ENCODE measurements around the gene SOX18. TPM values are rescaled to one million over a fixed set of nuclear protein-coding genes. Genes with fewer than 3 reads are reported as not detected.

The SOX18 gene
- total and polyA plus RNA-seq, 2 of the 13 experiments (the other 11 are each of a cell fraction or from before 2014, with no cell fraction given): 1.6 to 1.9 TPM

DNA sequence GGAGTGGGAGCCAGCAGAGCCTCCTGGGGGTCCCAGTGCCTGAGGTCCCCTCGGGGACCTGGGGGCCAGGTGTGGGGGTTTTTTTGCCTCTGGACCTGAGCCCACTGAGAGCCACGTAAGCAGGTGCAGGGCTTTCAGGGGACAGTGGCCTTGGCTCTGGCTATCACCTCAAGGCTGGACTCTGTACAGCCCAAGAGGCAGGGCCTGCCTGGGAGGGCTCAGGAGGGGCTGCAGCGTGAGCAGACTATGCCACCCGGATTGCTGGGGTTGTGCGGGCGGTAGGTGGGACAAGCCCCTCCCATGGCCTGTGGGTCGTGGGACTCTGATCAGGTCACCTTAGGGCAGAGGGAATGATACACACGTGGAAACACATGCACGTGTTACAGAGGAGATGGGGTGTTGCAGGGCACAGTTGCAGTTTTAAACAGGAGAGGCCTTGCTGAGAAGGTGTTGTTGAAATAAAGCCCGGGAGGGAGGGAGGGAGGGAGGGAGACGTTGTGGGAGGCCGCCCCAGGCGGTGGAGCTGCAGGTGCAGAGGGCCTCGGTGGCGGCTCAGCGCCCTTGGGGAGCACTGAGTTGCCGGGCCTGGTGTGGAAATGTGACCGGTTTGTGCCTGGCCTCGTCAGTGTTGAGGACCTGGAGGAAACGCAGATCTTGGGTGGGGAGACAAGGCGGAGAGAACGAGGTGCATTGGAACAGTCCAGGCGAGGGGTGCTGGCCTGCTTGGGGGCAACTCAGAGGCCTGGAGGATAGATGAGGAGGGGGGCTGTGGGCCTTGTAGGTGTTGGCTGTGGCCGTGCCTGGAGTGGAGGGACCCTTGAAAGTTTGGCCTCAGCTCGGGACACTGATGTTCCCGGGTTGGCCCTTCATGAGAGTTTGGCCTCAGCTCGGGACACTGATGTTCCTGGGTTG is 15.9 kb upstream of the SOX18 start (continued):
- TF ChIP-seq BRD4 (CRISPR knock-in tag; IDR thresholded peaks at IDR 0.05): no peak
- 0 out of 2 replicates have a peak, but pooled peaks have one; percentile 21 for TF ChIP-seq GATA4 (IDR thresholded peaks at IDR 0.05; ENCODE audit: borderline replicate concordance, low read depth)
- TF ChIP-seq GPN1 (CRISPR knock-in tag; IDR thresholded peaks at IDR 0.05; ENCODE audit: borderline replicate concordance): no peak
- 0 out of 4 replicates have a peak, but pooled peaks of 1 of the 2 experiments have one; percentile 36 for TF ChIP-seq POLR2A (IDR thresholded peaks at IDR 0.05; ENCODE audit: insufficient read depth in 1 of 2, low read depth in 2 of 2, low read length in 2 of 2)
- no peak for TF ChIP-seq SP140L (CRISPR knock-in tag; IDR thresholded peaks at IDR 0.05; ENCODE audit: borderline replicate concordance)
- no peak for TF ChIP-seq CC2D1A (CRISPR knock-in tag; IDR thresholded peaks at IDR 0.05)
- no peak; the same call in 1 of the 2 replicates for TF ChIP-seq MEIS1 (CRISPR knock-in tag; IDR thresholded peaks at IDR 0.05; ENCODE audit: borderline replicate concordance)
- 0 out of 2 replicates have a peak, but pooled peaks have one; percentile 55 for TF ChIP-seq ZFP36L1 (CRISPR knock-in tag; IDR thresholded peaks at IDR 0.05)
- no peak for TF ChIP-seq ZNF121 (CRISPR knock-in tag; IDR thresholded peaks at IDR 0.05)
- no peak for TF ChIP-seq NONO (IDR thresholded peaks at IDR 0.05)
- TF ChIP-seq NONO (CRISPR knock-in tag; conservative IDR thresholded peaks at IDR 0.05): peak; percentile 99
- peak; percentile 58 for TF ChIP-seq SP2 (CRISPR knock-in tag; IDR thresholded peaks at IDR 0.05)
- peak; percentile 68; the same call in 1 of the 2 replicates for TF ChIP-seq ZNF772 (CRISPR knock-in tag; IDR thresholded peaks at IDR 0.05)
- TF ChIP-seq SRY (CRISPR knock-in tag; IDR thresholded peaks at IDR 0.05): 0 out of 2 replicates have a peak, but pooled peaks have one; percentile 54
- no peak for TF ChIP-seq ARNT (IDR thresholded peaks at IDR 0.05)
- TF ChIP-seq TOE1 (CRISPR knock-in tag; IDR thresholded peaks at IDR 0.05): no peak
- peak; percentile 31; the same call in 1 of the 2 replicates for TF ChIP-seq TAF1 (CRISPR knock-in tag; IDR thresholded peaks at IDR 0.05)
- 0 out of 2 replicates have a peak, but pooled peaks have one; percentile 86 for TF ChIP-seq ZNF510 (CRISPR knock-in tag; IDR thresholded peaks at IDR 0.05; ENCODE audit: low read depth)
- no peak for TF ChIP-seq PCBP2 (optimal IDR thresholded peaks at IDR 0.05; ENCODE audit: low read depth, low read length, poor library complexity, severe bottlenecking)
- TF ChIP-seq, protein P1, sequence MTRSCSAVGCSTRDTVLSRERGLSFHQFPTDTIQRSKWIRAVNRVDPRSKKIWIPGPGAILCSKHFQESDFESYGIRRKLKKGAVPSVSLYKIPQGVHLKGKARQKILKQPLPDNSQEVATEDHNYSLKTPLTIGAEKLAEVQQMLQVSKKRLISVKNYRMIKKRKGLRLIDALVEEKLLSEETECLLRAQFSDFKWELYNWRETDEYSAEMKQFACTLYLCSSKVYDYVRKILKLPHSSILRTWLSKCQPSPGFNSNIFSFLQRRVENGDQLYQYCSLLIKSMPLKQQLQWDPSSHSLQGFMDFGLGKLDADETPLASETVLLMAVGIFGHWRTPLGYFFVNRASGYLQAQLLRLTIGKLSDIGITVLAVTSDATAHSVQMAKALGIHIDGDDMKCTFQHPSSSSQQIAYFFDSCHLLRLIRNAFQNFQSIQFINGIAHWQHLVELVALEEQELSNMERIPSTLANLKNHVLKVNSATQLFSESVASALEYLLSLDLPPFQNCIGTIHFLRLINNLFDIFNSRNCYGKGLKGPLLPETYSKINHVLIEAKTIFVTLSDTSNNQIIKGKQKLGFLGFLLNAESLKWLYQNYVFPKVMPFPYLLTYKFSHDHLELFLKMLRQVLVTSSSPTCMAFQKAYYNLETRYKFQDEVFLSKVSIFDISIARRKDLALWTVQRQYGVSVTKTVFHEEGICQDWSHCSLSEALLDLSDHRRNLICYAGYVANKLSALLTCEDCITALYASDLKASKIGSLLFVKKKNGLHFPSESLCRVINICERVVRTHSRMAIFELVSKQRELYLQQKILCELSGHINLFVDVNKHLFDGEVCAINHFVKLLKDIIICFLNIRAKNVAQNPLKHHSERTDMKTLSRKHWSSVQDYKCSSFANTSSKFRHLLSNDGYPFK (CRISPR knock-in tag; IDR thresholded peaks at IDR 0.05; ENCODE audit: borderline replicate concordance): peak; percentile 75
- no peak for TF ChIP-seq ZNF773 (CRISPR knock-in tag; IDR thresholded peaks at IDR 0.05; ENCODE audit: borderline replicate concordance)
- TF ChIP-seq JARID2 (CRISPR knock-in tag; IDR thresholded peaks at IDR 0.05; ENCODE audit: insufficient replicate concordance): no peak
- TF ChIP-seq NFYC (CRISPR knock-in tag; IDR thresholded peaks at IDR 0.05): no peak
- no peak for TF ChIP-seq GMEB2 (CRISPR knock-in tag; IDR thresholded peaks at IDR 0.05; ENCODE audit: low read depth)
- peak; percentile 84 for TF ChIP-seq MEF2D (CRISPR knock-in tag; IDR thresholded peaks at IDR 0.05)
- no peak; the same call in 1 of the 2 replicates for TF ChIP-seq ZNF709 (CRISPR knock-in tag; IDR thresholded peaks at IDR 0.05)
- TF ChIP-seq CAMTA2 (CRISPR knock-in tag; IDR thresholded peaks at IDR 0.05; ENCODE audit: borderline replicate concordance): peak; percentile 16; the same call in 1 of the 2 replicates
- peak; percentile 48; the same call in 2 of the 3 replicates for TF ChIP-seq MXI1 (IDR thresholded peaks at IDR 0.05; ENCODE audit: borderline replicate concordance, low read depth, low read length)

All from HepG2 (cell line).